Keratinocyte (primary cell): ENCODE data around the gene ZNF710.

Experiments used
- CTCF ChIP-seq, 3 experiments: IDR thresholded peaks in 1 of 3; conservative IDR thresholded peaks in 1 of 3; optimal IDR thresholded peaks in 1 of 3; 2 replicates in 2 of 3; 3 replicates in 1 of 3; pipeline versions ENCODE3 to v1.5.1; 2011; ENCODE audit warnings: low read length in 3 of 3, mild to moderate bottlenecking in 3 of 3, moderate library complexity in 2 of 3, control low read depth in 1 of 3, inconsistent platforms in 1 of 3; ENCODE audit not compliant: insufficient read depth in 2 of 3; ENCODE audit errors: extremely low read depth in 1 of 3
- EZH2 ChIP-seq: IDR thresholded peaks from one replicate; pipeline ENCODE4 v1.6.1; 2012; ENCODE audit warnings: inconsistent platforms, mild to moderate bottlenecking, low read length, moderate library complexity

- TF ChIP-seq CTCF (optimal IDR thresholded peaks at IDR 0.05 in 1 of 3, IDR thresholded peaks at IDR 0.05 in 1 of 3, conservative IDR thresholded peaks at IDR 0.05 in 1 of 3; ENCODE audit: extremely low read depth in 1 of 3, insufficient read depth in 2 of 3, low read length in 3 of 3) (no peak), EZH2 (no peak)
Measured at GRCh38 chr15:90039996-90040395, 38.9 kb downstream of the ZNF710 start.
